ENCODE measurements around the gene BPIFB4.

DNA sequence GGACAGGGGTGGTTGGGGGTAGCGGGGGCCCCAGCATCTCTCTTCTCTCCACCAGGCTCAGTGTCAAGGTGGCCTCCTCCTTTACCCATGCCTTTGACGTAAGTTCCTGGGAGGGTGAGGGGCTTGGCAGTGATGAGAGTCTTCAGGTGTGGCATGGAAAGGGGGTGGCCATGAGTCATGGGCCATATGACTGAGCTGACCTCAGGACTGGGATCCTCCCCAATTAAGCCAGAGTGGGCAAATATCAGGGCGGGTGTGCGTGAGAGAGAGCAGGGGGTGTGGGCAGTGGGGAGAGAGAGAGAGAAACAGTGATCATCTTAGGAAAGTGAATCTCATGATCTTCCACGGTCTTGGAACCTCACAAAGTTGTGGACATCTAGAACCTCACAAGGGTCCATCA, 8.2 kb upstream of the BPIFB4 start:
- TF ChIP-seq, protein P1, sequence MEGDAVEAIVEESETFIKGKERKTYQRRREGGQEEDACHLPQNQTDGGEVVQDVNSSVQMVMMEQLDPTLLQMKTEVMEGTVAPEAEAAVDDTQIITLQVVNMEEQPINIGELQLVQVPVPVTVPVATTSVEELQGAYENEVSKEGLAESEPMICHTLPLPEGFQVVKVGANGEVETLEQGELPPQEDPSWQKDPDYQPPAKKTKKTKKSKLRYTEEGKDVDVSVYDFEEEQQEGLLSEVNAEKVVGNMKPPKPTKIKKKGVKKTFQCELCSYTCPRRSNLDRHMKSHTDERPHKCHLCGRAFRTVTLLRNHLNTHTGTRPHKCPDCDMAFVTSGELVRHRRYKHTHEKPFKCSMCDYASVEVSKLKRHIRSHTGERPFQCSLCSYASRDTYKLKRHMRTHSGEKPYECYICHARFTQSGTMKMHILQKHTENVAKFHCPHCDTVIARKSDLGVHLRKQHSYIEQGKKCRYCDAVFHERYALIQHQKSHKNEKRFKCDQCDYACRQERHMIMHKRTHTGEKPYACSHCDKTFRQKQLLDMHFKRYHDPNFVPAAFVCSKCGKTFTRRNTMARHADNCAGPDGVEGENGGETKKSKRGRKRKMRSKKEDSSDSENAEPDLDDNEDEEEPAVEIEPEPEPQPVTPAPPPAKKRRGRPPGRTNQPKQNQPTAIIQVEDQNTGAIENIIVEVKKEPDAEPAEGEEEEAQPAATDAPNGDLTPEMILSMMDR (conservative IDR thresholded peaks at IDR 0.05; ENCODE audit: low read depth, low read length) = no peak
- TF ChIP-seq EZH2 (IDR thresholded peaks at IDR 0.05; ENCODE audit: borderline replicate concordance, low read depth, low read length, poor library complexity, severe bottlenecking) = no peak
